ENCODE results near the gene EAF1. TPM values are rescaled to one million over a fixed set of nuclear protein-coding genes. Genes with fewer than 3 reads are reported as not detected.

Gene EAF1
- total RNA-seq, 4 donors from 2014 or later, result 19.1 to 37.0 (median 26.4) TPM

- no peak for TF ChIP-seq POLR2A (IDR thresholded peaks at IDR 0.05)
- TF ChIP-seq POLR2AphosphoS5 (IDR thresholded peaks at IDR 0.05), result no peak
- no peak for TF ChIP-seq EP300 (IDR thresholded peaks at IDR 0.05; ENCODE audit: low read depth)
- TF ChIP-seq CTCF (IDR thresholded peaks at IDR 0.05), result no peak
- H3K36me3 ChIP-seq, result peaks cover 0 to 21% (median 8%) of the 10 kb centered on the region in 4 donors
- no peaks in the 10 kb centered on the region for H3K27me3 ChIP-seq
- no peak for DNase-seq
- no peak overlapping the region for H3K27ac ChIP-seq
- in situ Hi-C loops (cut with MboI; ENCODE audit: low pct_ligation_motif_present in 1 of 4, low pct_unique_long_range_greater_than_20kb in 1 of 4, low sequenced_read_pairs in 3 of 4) (loop anchor here in 3 of 4 donors (25.0 kb wide), 1 partner anchor 118 kb away; no protein-coding TSS in a partner anchor), intact Hi-C loops (cut with DNase I; ENCODE audit: low total_unique reads) (no loop called here)
- no peaks in the 10 kb centered on the region for H3K9me3 ChIP-seq
- no peak overlapping the region for H3K4me3 ChIP-seq
- WGBS, 2 donors (ENCODE audit: low coverage in 1 of 2), result 87 to 100% methylated on average over 1 to 4 of the region's 4 CpGs
- no peaks in the 10 kb centered on the region for H3K4me1 ChIP-seq
Measured at GRCh38 chr3:15443826-15444524, 16.6 kb downstream of the EAF1 start.

- no peak for DNase-seq
- no peaks in the 10 kb centered on the region for H3K4me1 ChIP-seq
- no peak overlapping the region for H3K4me3 ChIP-seq
- 84 to 100% methylated on average over 2 to 3 of the region's 3 CpGs for WGBS, 2 donors (ENCODE audit: low coverage in 1 of 2)
- TF ChIP-seq EP300 (IDR thresholded peaks at IDR 0.05; ENCODE audit: low read depth) (no peak), POLR2AphosphoS5 (IDR thresholded peaks at IDR 0.05) (no peak), POLR2A (IDR thresholded peaks at IDR 0.05) (no peak), CTCF (IDR thresholded peaks at IDR 0.05) (no peak)
- H3K27ac ChIP-seq, result no peak overlapping the region
- H3K9me3 ChIP-seq, result no peaks in the 10 kb centered on the region
- in situ Hi-C loops (cut with MboI; ENCODE audit: low pct_ligation_motif_present in 1 of 4, low pct_unique_long_range_greater_than_20kb in 1 of 4, low sequenced_read_pairs in 3 of 4), result loop anchor here in 3 of 4 donors (25.0 kb wide), 1 partner anchor 113 kb away; no protein-coding TSS in a partner anchor
- H3K36me3 ChIP-seq, result no peaks in the 10 kb centered on the region
- intact Hi-C loops (cut with DNase I; ENCODE audit: low total_unique reads), result no loop called here
- no peaks in the 10 kb centered on the region for H3K27me3 ChIP-seq
Measured at GRCh38 chr3:15449489-15450224, 22.3 kb downstream of the EAF1 start.

DNA sequence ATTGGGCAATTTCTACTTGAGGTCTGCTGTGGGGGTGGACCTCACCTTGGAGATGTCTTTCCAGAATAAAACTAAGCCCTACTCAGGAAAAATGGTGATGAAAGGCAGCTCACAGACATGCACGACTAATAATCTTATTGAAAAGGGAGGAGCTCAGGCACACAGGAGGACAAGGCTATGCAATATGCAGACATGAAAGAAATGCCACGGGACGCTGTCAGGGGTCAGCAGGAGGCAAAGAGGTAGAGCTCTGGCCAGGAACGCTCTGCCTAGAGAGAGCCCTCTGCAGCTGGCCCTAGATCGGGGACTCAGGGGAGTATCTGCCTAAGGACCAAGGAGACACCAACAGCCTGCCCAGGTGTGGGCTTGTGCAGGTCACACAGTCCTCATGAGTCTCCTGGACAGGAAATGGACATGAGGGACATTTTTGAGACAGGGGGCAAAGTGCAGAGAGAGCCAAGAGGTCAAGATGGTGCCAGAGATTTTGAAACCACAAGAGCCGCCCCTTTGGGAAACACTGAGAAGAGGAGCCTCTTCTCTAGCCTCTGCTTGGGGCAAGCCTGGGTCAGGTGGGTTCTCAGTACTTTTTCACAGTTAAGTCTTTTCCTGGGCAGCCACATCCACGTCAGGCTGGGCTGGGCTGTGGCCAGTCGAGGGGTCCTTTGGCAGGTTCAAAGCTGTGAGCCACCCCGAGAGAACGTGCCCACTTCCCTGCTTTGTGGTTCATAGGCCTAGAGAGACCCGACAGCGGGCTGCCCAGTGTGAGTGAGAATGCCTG lies 23.2 kb downstream of the EAF1 start:
- H3K27ac ChIP-seq, result no peak overlapping the region
- TF ChIP-seq POLR2A (IDR thresholded peaks at IDR 0.05) (no peak), CTCF (IDR thresholded peaks at IDR 0.05) (no peak), EP300 (IDR thresholded peaks at IDR 0.05; ENCODE audit: low read depth) (no peak), POLR2AphosphoS5 (IDR thresholded peaks at IDR 0.05) (no peak)
- no peaks in the 10 kb centered on the region for H3K9me3 ChIP-seq
- no peaks in the 10 kb centered on the region for H3K27me3 ChIP-seq
- WGBS, 2 donors (ENCODE audit: low coverage in 1 of 2), result 95 to 96% methylated on average over 3 to 12 of the region's 12 CpGs
- H3K4me1 ChIP-seq, result no peaks in the 10 kb centered on the region
- H3K36me3 ChIP-seq, result no peaks in the 10 kb centered on the region
- no peak overlapping the region for H3K4me3 ChIP-seq
- intact Hi-C loops (cut with DNase I; ENCODE audit: low total_unique reads), result no loop called here
- in situ Hi-C loops (cut with MboI; ENCODE audit: low pct_ligation_motif_present in 1 of 4, low pct_unique_long_range_greater_than_20kb in 1 of 4, low sequenced_read_pairs in 3 of 4), result no loop called here
- DNase-seq, result no peak
